ENCODE data around the gene TTLL11. TPM values are rescaled to one million over a fixed set of nuclear protein-coding genes. Genes with fewer than 3 reads are reported as not detected.

The TTLL11 gene
- polyA plus RNA-seq, 2 donors: 2.3 to 4.5 TPM

- no peaks in the 10 kb centered on the region for H3K4me1 ChIP-seq (ENCODE audit: control insufficient read depth in 2 of 2, insufficient read depth in 2 of 2, low read length in 1 of 2)
- H3K36me3 ChIP-seq (ENCODE audit: control insufficient read depth in 2 of 2, insufficient read depth in 2 of 2, low read length in 1 of 2): no peaks in the 10 kb centered on the region
- no peak overlapping the region for H3K27ac ChIP-seq (ENCODE audit: low read depth in 2 of 2, low read length in 1 of 2)
- no peak overlapping the region for H3K4me3 ChIP-seq (ENCODE audit: low read depth in 1 of 2, low read length in 2 of 2)
- WGBS, 2 donors: 86 to 89% methylated on average over 9 of the region's 9 CpGs
- H3K27me3 ChIP-seq (ENCODE audit: control insufficient read depth in 1 of 2, insufficient read depth in 2 of 2, low read length in 2 of 2): no peaks in the 10 kb centered on the region
- H3K9me3 ChIP-seq (ENCODE audit: control insufficient read depth in 2 of 2, insufficient read depth in 1 of 2, low read depth in 1 of 2, low read length in 1 of 2): no peaks in the 10 kb centered on the region
These were observed 18.4 kb upstream of the TTLL11 start for GRCh38 chr9:122111413-122112085.

DNA sequence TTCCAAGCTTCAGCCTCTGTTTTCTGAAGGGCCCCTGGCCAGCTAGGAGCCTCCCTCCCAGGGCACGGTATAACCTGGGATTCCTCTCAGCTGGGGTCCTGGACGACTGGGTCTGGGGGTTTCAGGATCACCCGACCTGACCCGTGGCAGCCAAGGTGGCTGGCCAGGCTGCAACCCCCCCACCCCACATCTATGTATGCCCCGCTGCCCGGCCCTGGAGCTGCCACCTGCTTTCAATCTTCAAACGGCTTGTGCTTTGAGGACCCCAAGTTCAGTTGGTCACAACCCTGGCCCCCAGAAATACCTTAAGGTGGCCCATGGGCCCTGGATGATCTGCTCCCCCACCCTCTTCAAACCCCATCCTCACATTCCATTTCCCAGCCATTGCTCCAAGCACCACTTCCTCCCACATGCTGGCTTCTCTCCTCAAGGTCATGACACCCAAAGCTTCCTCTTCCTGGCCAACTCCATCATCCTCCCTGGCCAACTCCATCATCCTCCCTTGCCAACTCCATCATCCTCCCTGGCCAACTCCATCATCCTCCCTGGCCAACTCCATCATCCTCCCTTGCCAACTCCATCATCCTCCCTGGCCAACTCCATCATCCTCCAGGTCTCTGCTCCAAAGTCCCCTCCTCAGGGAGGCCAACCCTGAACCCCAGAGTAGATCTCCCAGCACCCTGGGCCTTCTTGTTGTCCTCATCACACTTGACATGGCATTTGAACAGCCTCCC is 17.2 kb upstream of the TTLL11 start:
- Histone ChIP-seq H3K27ac (ENCODE audit: low read depth in 2 of 2, low read length in 1 of 2) (no peak overlapping the region), H3K27me3 (ENCODE audit: control insufficient read depth in 1 of 2, insufficient read depth in 2 of 2, low read length in 2 of 2) (no peaks in the 10 kb centered on the region)
- WGBS, 2 donors: 88 to 90% methylated on average over 7 of the region's 7 CpGs

GRCh38 chr9:122109035-122109813 is 16.1 kb upstream of the TTLL11 start:
- WGBS, 2 donors: 78 to 83% methylated on average over 3 of the region's 3 CpGs
- Histone ChIP-seq H3K4me1 (ENCODE audit: control insufficient read depth in 2 of 2, insufficient read depth in 2 of 2, low read length in 1 of 2) (no peaks in the 10 kb centered on the region), H3K27me3 (ENCODE audit: control insufficient read depth in 1 of 2, insufficient read depth in 2 of 2, low read length in 2 of 2) (no peaks in the 10 kb centered on the region), H3K36me3 (ENCODE audit: control insufficient read depth in 2 of 2, insufficient read depth in 2 of 2, low read length in 1 of 2) (no peaks in the 10 kb centered on the region), H3K9me3 (ENCODE audit: control insufficient read depth in 2 of 2, insufficient read depth in 1 of 2, low read depth in 1 of 2, low read length in 1 of 2) (no peaks in the 10 kb centered on the region), H3K27ac (ENCODE audit: low read depth in 2 of 2, low read length in 1 of 2) (no peak overlapping the region), H3K4me3 (ENCODE audit: low read depth in 1 of 2, low read length in 2 of 2) (no peak overlapping the region)

More for the DNA sequence above, 17.2 kb upstream of the TTLL11 start:
- Histone ChIP-seq H3K4me1 (ENCODE audit: control insufficient read depth in 2 of 2, insufficient read depth in 2 of 2, low read length in 1 of 2) (no peaks in the 10 kb centered on the region), H3K4me3 (ENCODE audit: low read depth in 1 of 2, low read length in 2 of 2) (no peak overlapping the region), H3K36me3 (ENCODE audit: control insufficient read depth in 2 of 2, insufficient read depth in 2 of 2, low read length in 1 of 2) (no peaks in the 10 kb centered on the region), H3K9me3 (ENCODE audit: control insufficient read depth in 2 of 2, insufficient read depth in 1 of 2, low read depth in 1 of 2, low read length in 1 of 2) (no peaks in the 10 kb centered on the region)

GRCh38 chr9:122107291-122107805 is 14.2 kb upstream of the TTLL11 start:
- Histone ChIP-seq H3K27ac (ENCODE audit: low read depth in 2 of 2, low read length in 1 of 2) (peak overlapping the region in 1 of 2 donors; percentile 15), H3K27me3 (ENCODE audit: control insufficient read depth in 1 of 2, insufficient read depth in 2 of 2, low read length in 2 of 2) (no peaks in the 10 kb centered on the region), H3K4me1 (ENCODE audit: control insufficient read depth in 2 of 2, insufficient read depth in 2 of 2, low read length in 1 of 2) (no peaks in the 10 kb centered on the region), H3K4me3 (ENCODE audit: low read depth in 1 of 2, low read length in 2 of 2) (no peak overlapping the region), H3K36me3 (ENCODE audit: control insufficient read depth in 2 of 2, insufficient read depth in 2 of 2, low read length in 1 of 2) (no peaks in the 10 kb centered on the region), H3K9me3 (ENCODE audit: control insufficient read depth in 2 of 2, insufficient read depth in 1 of 2, low read depth in 1 of 2, low read length in 1 of 2) (no peaks in the 10 kb centered on the region)
- WGBS, 2 donors: 66 to 69% methylated on average over 7 of the region's 7 CpGs

GRCh38 chr9:122106576-122106975 is 13.5 kb upstream of the TTLL11 start:
- Histone ChIP-seq H3K27me3 (ENCODE audit: control insufficient read depth in 1 of 2, insufficient read depth in 2 of 2, low read length in 2 of 2) (no peaks in the 10 kb centered on the region), H3K9me3 (ENCODE audit: control insufficient read depth in 2 of 2, insufficient read depth in 1 of 2, low read depth in 1 of 2, low read length in 1 of 2) (no peaks in the 10 kb centered on the region), H3K36me3 (ENCODE audit: control insufficient read depth in 2 of 2, insufficient read depth in 2 of 2, low read length in 1 of 2) (no peaks in the 10 kb centered on the region), H3K27ac (ENCODE audit: low read depth in 2 of 2, low read length in 1 of 2) (no peak overlapping the region), H3K4me1 (ENCODE audit: control insufficient read depth in 2 of 2, insufficient read depth in 2 of 2, low read length in 1 of 2) (no peaks in the 10 kb centered on the region), H3K4me3 (ENCODE audit: low read depth in 1 of 2, low read length in 2 of 2) (no peak overlapping the region)
- WGBS, 2 donors: 47 to 61% methylated on average over 2 of the region's 2 CpGs

- Histone ChIP-seq H3K27ac (ENCODE audit: low read depth in 2 of 2, low read length in 1 of 2) (no peak overlapping the region), H3K27me3 (ENCODE audit: control insufficient read depth in 1 of 2, insufficient read depth in 2 of 2, low read length in 2 of 2) (no peaks in the 10 kb centered on the region), H3K4me3 (ENCODE audit: low read depth in 1 of 2, low read length in 2 of 2) (no peak overlapping the region), H3K9me3 (ENCODE audit: control insufficient read depth in 2 of 2, insufficient read depth in 1 of 2, low read depth in 1 of 2, low read length in 1 of 2) (no peaks in the 10 kb centered on the region), H3K4me1 (ENCODE audit: control insufficient read depth in 2 of 2, insufficient read depth in 2 of 2, low read length in 1 of 2) (no peaks in the 10 kb centered on the region), H3K36me3 (ENCODE audit: control insufficient read depth in 2 of 2, insufficient read depth in 2 of 2, low read length in 1 of 2) (no peaks in the 10 kb centered on the region)
- 98 to 100% methylated on average over 1 of the region's 1 CpG for WGBS, 2 donors
These were observed 10.9 kb upstream of the TTLL11 start for GRCh38 chr9:122103985-122104384.

- H3K27me3 ChIP-seq (ENCODE audit: control insufficient read depth in 1 of 2, insufficient read depth in 2 of 2, low read length in 2 of 2): no peaks in the 10 kb centered on the region
- H3K27ac ChIP-seq (ENCODE audit: low read depth in 2 of 2, low read length in 1 of 2): no peak overlapping the region
- no peaks in the 10 kb centered on the region for H3K36me3 ChIP-seq (ENCODE audit: control insufficient read depth in 2 of 2, insufficient read depth in 2 of 2, low read length in 1 of 2)
- H3K4me1 ChIP-seq (ENCODE audit: control insufficient read depth in 2 of 2, insufficient read depth in 2 of 2, low read length in 1 of 2): no peaks in the 10 kb centered on the region
- H3K4me3 ChIP-seq (ENCODE audit: low read depth in 1 of 2, low read length in 2 of 2): no peak overlapping the region
- WGBS, 2 donors: 88 to 91% methylated on average over 2 of the region's 2 CpGs
- H3K9me3 ChIP-seq (ENCODE audit: control insufficient read depth in 2 of 2, insufficient read depth in 1 of 2, low read depth in 1 of 2, low read length in 1 of 2): no peaks in the 10 kb centered on the region
These were observed 9.0 kb upstream of the TTLL11 start for GRCh38 chr9:122102156-122102555.

DNA sequence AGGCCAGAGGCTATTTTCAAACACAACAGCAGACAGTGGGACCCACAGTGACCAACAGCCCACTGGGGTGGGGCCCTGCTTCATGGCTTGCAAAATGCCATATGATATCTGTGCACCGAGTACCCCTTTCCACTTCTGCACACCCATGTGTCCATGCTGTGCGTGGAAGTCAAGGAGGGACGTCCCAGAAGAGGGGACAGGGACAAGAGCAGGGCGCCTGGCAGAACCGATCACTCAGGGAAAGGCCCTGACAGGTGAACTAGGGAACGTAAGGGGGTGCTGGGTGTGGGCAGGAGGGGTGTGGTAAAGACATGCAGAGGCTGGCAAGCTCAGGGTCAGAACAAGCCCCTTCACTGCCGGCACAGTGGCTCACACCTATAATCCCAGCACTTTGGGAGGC is 7.6 kb upstream of the TTLL11 start:
- Histone ChIP-seq H3K4me3 (ENCODE audit: low read depth in 1 of 2, low read length in 2 of 2) (no peak overlapping the region), H3K27me3 (ENCODE audit: control insufficient read depth in 1 of 2, insufficient read depth in 2 of 2, low read length in 2 of 2) (no peaks in the 10 kb centered on the region), H3K27ac (ENCODE audit: low read depth in 2 of 2, low read length in 1 of 2) (no peak overlapping the region), H3K4me1 (ENCODE audit: control insufficient read depth in 2 of 2, insufficient read depth in 2 of 2, low read length in 1 of 2) (no peaks in the 10 kb centered on the region), H3K36me3 (ENCODE audit: control insufficient read depth in 2 of 2, insufficient read depth in 2 of 2, low read length in 1 of 2) (no peaks in the 10 kb centered on the region), H3K9me3 (ENCODE audit: control insufficient read depth in 2 of 2, insufficient read depth in 1 of 2, low read depth in 1 of 2, low read length in 1 of 2) (no peaks in the 10 kb centered on the region)
- WGBS, 2 donors: 73 to 86% methylated on average over 7 of the region's 7 CpGs

- no peak overlapping the region for H3K27ac ChIP-seq (ENCODE audit: low read depth in 2 of 2, low read length in 1 of 2)
- H3K4me1 ChIP-seq (ENCODE audit: control insufficient read depth in 2 of 2, insufficient read depth in 2 of 2, low read length in 1 of 2): no peaks in the 10 kb centered on the region
- no peaks in the 10 kb centered on the region for H3K27me3 ChIP-seq (ENCODE audit: control insufficient read depth in 1 of 2, insufficient read depth in 2 of 2, low read length in 2 of 2)
- H3K36me3 ChIP-seq (ENCODE audit: control insufficient read depth in 2 of 2, insufficient read depth in 2 of 2, low read length in 1 of 2): no peaks in the 10 kb centered on the region
- H3K9me3 ChIP-seq (ENCODE audit: control insufficient read depth in 2 of 2, insufficient read depth in 1 of 2, low read depth in 1 of 2, low read length in 1 of 2): no peaks in the 10 kb centered on the region
- no peak overlapping the region for H3K4me3 ChIP-seq (ENCODE audit: low read depth in 1 of 2, low read length in 2 of 2)
- 34 to 36% methylated on average over 16 of the region's 16 CpGs for WGBS, 2 donors
These were observed 6.3 kb upstream of the TTLL11 start for GRCh38 chr9:122099271-122099869.

Data from esophagus (tissue), 2 donors.